ENCODE data around the gene LGALS9B.
"Not testable (repeated sequence)": the region's sequence is repeated elsewhere in the genome, so short reads cannot be mapped to it uniquely, and the experiment has no call there.

The LGALS9B gene
- 0 reads per million in 2 donors for total RNA-seq

DNA sequence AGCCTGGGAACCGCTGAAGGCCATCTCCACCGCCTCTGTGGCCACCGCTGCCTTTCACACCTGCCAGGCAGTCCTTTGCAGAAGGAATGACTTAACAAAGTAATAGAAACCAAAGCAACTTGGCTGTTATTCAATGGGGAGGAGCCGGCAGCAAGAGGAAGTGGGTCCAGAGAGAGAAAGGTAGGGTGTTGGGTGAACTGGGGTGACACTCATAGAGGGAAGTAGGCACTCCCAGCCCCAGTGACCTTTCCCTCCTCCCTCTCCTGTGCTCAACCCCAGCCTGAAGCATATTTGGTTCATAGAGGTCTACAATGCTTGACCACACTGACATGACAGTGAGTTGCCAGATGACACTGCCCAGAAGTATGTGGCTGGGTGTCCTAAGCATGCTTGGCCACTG, at the start of gene LGALS9B:
Gene LGALS9B (minus strand): TSS at position 93 of the 400 bp plus-strand sequence. CDS start 69 bp downstream, at position 24.
- DNase-seq, result not testable (repeated sequence)

DNA sequence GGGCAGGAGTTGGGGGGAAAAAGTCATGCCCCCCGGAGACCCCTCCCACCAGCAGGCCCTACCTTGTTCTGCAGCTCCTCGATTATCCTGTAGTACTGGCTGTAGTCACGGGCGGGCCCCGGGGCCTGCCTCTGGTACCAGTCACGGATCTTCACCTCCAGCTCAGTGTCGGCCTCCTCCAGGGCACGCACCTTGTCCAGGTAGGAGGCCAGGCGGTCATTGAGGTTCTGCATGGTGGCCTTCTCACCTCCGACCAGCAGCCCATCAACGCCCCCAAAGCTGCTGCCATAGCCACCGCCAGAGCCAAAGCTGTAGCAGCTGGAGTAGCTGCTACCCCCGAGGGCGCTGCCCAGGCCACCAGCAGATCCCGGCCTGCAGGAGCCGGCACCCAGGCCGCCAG, 49.6 kb upstream of the LGALS9B start:
- DNase-seq, result not testable (repeated sequence)

DNA sequence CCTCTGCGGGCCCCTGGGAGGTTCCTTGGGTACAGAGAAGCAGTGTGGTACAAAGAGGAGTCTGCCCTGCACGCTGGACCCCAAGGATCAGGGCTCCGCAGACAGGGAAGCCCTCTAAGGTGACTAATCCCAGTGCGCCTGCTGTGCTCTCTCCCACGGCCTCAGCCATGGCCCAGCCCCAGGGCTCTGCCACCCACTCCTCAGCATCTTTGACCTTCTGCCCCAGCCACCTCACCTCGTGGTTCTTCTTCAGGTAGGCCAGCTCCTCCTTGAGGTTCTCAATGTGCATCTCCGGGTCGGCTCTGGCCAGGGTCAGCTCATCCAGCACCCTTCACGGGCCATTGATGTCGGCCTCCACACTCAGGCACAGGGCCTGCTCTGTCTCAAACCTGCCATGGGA, 47.8 kb upstream of the LGALS9B start:
- DNase-seq, result not testable (repeated sequence)

DNA sequence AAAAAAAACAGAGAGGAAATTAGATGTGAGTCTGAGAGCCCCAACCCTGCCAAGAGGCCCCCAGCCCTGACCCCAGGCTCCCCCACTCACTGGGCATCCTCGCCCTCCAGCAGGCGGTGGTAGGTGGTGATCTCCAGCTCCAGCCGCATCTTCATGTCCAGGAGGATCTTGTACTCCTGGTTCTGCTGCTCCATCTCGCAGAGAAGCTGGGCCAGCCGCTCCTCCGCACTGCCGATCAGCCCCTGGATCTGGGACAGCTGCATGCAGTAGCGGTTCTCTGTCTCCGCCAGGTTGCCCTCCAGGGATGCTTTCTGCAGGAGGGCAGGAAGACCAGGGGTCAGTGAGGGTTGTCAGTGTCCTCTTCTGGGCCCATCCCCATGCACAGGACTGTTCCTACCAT, 46.2 kb upstream of the LGALS9B start:
- not testable (repeated sequence) for DNase-seq

DNA sequence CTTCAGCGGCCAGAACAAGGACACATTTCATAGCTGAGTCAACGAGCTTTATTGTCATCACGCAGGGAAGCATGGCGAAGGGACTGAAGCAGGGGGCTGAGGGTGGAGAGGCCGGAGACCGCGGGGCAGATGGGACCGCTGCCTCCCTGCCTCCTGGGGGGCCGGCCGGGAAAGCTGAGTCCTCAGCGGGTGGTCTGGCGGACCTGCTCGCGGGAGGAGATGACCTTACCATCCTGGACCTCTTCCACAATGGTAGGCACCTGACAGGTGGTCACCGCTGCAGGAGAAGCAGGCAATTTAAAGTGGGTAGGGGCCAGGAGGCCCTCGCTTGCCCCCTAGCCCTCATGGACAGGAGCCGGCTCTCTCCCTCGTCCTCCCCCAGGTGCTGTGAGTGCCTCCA, 45.0 kb upstream of the LGALS9B start:
- DNase-seq, result not testable (repeated sequence)

DNA sequence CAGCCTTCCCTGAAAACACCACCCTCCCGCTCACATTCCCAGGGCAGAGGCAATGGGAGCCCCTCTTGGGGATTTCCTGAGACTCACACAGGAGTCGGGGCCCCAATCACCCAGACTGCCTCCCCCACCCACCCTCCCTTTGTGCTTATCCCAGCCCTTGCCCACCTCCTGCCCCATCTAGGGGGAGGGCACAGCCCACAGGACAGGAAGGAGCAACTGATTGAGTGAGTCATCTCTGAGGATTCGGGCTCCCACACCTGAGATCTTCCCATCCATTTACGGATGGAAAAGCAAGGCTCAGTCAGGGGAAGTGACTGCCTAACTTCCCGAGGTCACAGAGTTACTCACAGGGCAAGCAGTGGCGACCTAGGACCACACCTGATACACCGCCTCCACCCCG, 44.4 kb upstream of the LGALS9B start:
- not testable (repeated sequence) for DNase-seq

DNA sequence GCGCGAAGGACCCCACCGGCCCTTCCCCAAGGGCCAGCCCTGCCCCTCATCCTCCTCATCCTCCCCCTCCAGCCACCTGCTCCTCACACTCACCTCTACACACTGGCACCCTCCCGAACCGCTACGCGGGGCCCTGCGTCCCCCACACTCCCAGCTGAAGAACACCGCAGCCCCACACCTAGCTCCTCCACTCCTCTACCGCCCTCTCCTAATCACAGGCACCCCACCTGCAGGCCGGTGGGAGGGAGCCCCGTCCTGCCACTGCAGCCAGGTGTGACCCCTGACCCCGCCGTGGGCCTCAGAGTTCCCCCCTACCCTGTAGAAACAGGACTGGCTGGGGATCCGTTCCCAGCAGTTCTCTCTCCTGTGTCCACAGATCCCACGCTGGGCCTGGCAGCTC, 38.0 kb upstream of the LGALS9B start:
- DNase-seq, result not testable (repeated sequence)

DNA sequence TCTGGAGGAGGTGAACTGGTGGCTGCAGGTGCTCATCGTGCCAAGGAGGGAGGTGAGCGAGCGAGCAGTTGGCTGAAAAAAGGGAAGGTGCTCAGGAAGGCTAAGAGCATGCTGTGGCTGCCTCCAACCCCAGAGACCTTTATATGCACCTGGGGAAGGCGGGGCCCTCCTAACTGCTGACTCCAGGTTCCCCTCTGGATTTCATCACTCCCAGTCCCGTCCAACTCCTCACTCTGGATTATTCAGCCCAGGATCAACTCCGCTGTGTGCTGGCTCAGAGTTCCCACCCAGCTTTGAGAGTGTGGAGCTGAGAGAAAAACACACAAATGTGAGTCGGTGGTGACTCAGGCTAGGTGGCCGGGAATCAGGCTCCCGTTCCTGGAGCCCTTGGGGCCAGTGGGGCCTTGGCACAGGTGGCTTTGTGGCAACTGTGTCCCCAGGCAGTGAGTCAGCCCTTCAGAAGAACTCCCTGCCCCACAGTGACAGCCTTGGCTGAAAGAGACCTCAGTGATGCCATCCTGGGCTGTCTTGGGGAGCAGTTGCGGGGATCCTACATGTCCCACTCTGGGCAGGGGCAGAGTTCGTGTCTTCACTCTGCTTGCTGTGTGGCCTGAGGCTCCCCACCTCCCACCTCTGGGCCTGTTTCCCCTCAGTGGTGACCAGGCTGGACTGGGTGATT, 37.2 kb upstream of the LGALS9B start:
- not testable (repeated sequence) for DNase-seq

DNA sequence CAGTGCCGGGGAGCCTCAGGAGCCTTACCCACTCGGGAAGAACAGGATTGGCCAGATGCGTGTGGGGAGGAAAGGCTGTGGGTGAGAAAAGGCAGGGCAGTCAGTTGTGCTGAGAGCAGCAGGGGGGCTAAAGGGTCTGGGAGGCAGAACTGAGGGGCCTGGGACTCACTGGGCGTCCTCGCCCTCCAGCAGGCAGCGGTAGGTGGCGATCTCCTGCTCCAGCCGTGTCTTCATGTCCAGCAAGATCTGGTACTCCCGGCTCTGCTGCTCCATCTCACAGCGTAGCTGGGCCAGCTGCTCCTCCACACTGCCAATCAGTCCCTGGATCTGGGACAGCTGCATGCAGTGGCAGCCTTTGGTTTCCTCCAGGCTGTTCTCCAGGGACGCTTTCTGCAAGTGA, 34.6 kb upstream of the LGALS9B start:
- not testable (repeated sequence) for DNase-seq

DNA sequence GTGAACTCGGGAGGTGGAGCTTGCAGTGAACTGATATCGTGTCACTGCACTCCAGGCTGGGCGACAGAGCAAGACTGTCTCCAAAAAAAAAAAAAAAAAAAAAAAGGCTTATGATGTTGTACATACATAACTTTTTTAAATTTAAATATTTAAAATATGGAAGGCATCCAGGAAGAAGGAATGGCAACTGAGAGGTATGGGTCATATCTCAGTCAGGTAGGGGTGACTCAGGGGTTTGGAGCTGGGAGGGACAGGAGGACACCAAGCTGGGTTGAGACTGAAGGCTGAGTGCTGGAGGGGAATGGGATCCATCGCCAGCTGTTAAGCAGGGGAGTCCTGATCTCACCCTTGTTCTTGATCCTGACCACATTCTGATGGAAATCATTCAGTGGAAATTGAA, 33.0 kb upstream of the LGALS9B start:
- not testable (repeated sequence) for DNase-seq

DNA sequence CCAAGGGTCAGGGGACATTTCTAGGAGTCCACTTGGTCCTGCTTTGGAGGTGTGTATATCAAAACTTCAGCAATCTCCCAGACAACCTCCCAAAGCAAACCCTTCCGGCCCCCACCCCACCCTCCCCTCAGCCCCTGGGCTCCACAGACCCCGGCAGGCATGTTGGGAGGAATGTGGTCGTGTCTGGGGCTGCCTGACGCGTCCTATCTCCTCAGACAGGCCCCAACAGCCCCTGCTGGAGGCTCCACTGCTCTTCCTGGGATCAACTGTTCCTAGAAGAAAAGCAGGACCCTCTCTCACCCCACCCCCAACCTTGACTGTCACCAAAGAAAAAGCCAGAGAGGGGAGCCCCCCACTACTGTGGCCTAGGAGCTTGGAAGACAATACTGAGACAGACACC, 28.1 kb upstream of the LGALS9B start:
- not testable (repeated sequence) for DNase-seq

DNA sequence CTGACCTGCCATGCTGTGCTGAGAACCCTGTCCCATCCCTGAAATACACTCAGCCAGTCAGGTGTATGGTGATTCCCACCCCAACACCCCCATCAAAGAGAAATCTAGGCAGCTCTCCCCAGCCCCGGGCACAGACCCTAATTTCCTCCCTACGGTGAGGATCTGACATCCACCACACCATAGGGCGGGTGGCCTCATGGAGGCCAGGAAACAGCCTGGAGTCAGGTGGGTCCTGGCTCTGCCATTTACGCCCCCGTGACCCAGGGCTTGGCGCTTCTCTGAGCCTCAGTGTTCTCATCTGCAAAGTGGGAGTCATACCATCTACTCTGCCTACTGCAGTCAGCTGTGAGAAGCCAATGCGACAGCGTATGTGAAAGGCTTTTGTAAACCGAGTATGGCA, 27.4 kb upstream of the LGALS9B start:
- not testable (repeated sequence) for DNase-seq

DNA sequence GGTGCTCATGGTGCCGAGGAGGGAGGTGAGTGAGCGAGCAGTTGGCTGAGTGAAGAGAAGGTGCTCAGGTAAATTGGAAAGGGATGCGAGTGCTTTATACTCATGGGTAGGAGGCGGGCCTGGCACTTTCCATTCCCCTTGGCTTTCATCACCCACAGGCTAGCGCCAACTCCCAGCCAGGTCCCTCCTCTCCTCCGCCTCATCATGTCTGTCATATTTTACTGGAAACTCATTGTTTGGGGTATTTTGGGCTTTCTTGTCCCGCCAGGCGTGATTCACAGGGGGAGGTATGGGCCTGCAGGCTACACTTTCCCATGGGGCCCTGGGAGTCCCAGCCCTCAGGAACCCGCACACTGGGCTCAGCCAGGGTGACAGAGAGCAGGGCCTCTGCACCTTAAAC, 26.8 kb upstream of the LGALS9B start:
- not testable (repeated sequence) for DNase-seq

DNA sequence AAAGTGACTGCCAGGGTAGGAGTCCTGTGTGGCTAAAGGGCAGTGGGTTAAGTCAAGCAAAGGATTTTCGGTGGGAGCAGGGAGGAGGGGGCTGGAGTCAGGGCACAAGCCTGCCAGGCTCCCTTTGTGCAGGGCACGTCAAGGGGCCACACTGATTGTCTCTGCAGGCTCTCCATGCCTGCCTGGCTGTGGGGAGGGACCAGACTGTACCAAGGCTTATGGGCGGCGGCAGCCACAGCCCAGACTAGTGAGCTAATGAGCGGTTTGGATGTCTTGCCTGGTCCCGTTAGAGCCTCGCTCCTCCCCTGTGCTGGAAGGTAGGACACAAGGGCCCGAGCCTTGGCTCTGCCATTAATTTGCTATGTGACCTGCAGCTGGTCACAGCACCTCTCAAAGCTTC, 25.6 kb upstream of the LGALS9B start:
- not testable (repeated sequence) for DNase-seq

DNA sequence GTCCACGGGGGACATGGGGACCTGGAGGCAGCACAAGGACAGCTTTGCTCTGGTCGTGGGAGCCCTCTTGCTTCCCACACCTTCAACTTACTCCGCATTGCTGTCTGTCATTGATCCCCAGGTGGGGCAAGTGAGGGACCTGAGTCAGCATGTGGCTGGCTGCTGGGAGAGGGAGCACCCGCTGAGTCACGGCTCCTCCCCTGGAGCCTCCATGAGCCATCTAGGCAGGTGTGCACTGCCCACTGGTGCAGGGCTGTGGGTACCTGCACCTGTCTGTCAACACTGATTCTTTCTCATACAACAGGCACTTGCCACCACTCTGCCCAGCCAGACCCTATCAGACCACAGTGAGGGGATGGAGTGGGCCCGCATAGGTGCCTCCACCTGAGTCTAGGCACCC, 24.8 kb upstream of the LGALS9B start:
- DNase-seq, result not testable (repeated sequence)

DNA sequence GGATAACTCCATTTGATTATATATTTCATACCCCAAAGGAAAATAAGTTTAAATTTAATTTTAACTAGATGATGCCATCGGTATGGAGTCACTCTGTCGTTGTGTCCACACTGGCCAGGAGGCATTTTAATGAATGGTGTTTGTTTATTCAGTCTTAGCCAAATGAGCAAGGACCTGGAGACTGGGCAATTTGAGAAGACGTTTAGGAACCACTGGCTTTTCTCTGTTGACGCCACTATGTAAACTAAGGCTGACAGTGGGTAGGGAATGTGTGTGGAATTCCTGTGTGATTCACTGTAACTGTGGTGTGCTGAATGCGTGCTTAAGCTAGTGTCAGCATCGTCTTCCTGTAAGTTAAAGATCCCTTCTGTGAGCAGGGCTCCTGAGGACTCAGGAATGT, 17.6 kb upstream of the LGALS9B start:
- DNase-seq, result not testable (repeated sequence)

DNA sequence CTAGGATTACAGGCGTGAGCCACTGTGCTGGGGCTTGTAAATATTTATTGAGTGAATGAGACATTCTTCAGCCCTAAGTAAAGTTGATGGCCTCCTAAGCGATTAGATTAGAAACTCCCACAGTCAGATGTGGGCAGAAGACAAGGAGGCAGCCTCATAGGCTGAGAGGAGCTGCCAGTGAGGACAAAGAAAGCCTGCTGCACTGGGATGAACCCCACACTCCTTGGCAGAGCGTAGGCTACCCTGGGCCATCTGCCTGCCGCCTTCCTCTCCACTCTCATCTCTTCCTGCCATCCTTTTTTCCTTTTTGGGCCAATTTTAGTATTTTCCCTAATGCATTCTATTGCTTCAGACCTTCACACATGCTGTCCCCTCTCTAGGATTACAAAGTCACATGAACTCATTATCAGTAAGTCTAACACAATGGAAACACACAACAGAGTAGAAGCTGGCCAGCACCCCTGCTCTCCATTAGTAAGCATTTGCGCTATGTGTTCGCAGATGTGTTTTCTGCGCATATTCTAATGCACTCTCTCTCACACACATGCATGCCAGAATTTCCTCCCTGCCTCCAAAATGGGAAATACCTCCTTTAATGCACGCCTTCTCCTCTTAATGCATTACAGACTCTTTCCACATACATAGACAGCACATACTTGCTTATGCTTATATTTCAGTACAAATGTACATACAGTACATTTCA, 12.7 kb upstream of the LGALS9B start:
- DNase-seq, result not testable (repeated sequence)

DNA sequence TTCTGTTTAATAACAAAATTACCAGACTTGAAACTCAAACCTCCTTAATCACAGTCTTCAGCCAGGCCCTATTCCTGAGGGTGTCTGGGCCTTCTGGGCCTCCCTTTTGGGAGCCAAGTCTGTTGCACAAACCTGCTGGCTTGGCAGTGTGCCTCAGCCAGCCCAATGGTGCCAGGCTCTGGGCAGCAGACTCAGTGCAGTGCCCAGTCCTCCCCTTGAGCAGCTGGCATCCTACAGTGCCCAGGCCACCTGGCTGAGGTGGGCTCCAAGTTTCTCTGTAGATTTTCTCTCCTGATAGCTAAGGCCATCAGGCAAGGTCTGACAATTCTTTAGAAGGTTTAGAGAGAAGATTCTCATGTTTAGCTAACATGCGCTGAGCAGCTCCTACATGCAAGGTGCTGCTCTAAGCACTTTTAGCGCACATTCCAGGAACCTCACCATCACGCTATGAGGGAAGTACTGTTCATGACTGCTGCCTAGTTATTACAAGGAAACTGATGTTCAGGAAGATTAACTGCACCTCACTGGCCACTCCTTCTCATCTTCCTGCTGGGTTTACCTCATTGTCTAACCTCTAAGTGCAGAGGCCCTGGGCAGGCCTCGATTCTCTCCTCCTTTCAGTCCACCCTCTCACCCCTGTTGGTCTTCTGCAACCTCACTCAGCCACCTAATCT, 10.2 kb upstream of the LGALS9B start:
- not testable (repeated sequence) for DNase-seq

DNA sequence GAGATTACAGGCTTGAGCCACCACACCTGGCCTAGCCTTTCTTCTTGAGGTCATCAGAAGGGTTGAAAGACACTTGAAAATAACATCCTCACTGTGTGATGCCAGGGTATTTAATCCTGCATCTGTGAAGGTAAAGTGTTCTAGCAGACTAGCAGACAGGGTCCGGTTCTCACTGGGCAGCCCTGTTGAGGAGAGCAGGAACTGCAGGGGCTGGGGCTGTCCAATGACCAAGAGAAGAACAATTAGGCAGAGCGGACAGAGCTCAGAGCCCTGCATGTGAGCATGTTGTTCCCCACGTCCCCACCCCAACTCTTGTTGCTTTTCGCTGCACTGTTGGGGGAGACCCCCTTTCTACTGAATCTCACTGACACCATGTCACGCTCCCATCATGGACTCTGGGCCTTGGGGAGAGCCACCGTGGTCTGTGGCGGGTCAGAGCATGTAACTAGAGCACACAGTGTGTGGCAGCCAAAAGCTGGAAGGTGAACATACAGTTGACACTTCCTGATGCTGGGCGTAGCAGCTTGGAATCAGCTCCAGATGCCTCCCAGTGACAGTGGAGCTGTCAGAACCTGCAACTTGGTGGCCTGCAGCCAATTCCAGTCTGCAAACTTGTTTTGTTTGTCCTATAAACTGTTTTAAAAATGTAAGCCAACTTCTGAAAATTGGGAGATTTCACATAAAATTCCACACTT, 7.9 kb upstream of the LGALS9B start:
- not testable (repeated sequence) for DNase-seq

DNA sequence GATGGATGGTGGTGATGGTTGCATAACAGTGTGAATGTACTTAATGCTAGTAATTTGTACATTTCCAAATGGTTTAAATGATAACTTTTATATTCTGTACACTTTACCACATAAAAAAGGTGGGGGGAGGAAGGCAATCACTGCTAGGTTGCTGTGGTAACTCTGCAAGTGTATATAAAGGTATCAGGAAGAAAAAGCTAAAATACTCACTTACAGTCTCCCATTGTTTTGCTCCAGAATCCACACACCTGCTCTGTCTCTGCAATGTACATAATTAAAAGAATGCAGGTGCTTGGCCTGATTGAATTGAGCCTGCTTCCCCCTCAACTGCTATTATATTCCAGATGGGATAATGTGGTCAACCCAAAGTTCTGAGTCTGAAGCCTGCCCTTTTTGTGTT, 6.7 kb upstream of the LGALS9B start:
- not testable (repeated sequence) for DNase-seq

DNA sequence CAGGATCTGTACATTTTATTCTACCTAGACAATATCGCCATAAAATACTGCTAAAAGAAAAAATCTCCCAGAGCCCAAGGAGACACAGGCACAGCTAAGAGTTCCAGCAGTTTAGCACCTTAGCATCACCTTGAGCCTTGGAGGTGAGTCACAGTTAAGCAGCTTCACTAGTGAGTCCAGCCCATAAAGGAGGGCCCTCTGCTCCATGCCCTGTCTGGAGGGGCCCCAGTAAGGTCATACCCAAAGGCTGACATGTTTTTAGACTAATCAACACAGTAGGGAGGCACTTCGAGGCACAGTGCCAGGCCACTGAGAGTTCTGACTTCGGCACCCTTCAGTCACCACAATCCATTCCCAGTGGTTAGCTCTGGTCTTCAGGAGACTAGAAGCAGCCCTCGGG, 2.6 kb upstream of the LGALS9B start:
- DNase-seq, result not testable (repeated sequence)

DNA sequence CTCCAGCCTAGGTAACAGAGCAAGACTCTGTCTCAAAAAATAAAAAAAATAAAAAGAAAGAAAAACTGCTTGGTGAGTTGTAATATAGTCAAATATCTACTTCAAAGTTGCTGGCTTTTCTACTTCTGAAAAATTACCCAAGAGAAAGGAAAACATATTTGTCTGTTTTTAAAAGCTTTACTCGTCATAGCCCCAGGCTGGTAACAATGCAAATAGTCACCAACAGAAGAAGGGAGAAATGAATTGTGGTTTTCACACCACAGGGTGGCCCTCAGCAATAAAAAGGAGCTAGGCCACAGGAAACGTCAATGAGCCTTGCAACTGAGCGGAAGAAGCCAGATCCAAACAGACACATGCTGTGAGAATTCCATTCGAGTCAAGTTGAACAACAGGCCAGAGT, 1.8 kb upstream of the LGALS9B start:
- not testable (repeated sequence) for DNase-seq

DNA sequence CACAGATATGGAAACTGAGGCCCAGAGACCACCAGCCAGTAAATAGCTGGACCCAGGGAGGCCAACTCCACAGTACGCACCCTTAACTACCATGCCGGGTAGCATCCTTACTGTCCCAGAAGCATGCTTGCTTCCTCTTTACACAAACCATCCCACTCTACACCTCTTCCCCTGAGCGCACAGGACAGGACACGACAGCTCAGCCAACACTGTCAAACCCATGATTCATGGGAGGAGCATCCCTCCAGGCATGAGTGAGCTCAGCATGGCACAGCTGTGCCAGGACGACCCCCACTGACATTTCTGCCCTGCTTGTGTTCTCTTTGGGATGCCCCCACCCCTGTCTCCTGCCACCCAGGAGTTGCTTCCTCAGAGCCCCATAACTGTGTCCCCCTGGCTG, 340 bp downstream of the LGALS9B start:
- not testable (repeated sequence) for DNase-seq
